Thyroid gland (tissue), 4 donors: ENCODE measurements around the gene ANXA6.

Source experiments
- CTCF ChIP-seq, 6 experiments: fragments of 200-600 bp in 3 of 6; fragments of 450-650 bp in 3 of 6; sonication (generic) in 3 of 6; IDR thresholded peaks; one replicate each; pipeline ENCODE4 v1.5.1; 2016 to 2019; ENCODE audit warnings: antibody characterized with exemption in 6 of 6, mild to moderate bottlenecking in 2 of 6, inconsistent platforms in 1 of 6, moderate library complexity in 1 of 6
- POLR2A ChIP-seq, 2 donors: fragments of 450-650 bp; IDR thresholded peaks; one replicate each; pipeline ENCODE4 v1.6.1; 2017; ENCODE audit warnings: antibody characterized with exemption in 2 of 2, mild to moderate bottlenecking in 2 of 2, moderate library complexity in 1 of 2

DNA sequence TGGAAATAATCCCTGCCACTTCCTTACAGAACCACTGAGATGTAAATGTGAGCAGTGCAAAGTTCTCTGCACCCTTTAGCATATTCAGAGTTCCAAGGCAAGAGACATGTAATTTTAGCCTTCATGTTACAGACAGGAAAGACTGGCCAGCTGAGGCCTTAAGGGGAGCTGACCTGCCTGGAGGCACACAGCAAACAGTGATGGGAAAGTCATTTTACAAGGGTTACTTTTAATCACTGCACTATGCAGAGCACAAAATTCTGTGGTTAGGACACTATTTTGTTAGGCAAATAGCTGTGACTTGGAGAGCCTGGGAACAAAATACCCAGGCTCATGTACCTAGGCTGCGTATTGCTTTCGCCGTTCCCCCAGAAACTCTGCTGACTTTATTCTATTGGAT is 46.6 kb downstream of the ANXA6 start:
- TF ChIP-seq CTCF (IDR thresholded peaks at IDR 0.05) (no peak), POLR2A (IDR thresholded peaks at IDR 0.05) (no peak)
